ENCODE results near the gene FBXW11. TPM values are rescaled to one million over a fixed set of nuclear protein-coding genes. Genes with fewer than 3 reads are reported as not detected.
A peak's percentile ranks its signal among the peaks of the same experiment; 100 is the strongest.

The FBXW11 gene
- total RNA-seq, 1 experiment from 2014 or later: 71.5 TPM

- no peak for DNase-seq (ENCODE audit: extremely low read depth, low read depth)
These were observed 132.2 kb downstream of the FBXW11 start for GRCh38 chr5:171874234-171874633.

DNA sequence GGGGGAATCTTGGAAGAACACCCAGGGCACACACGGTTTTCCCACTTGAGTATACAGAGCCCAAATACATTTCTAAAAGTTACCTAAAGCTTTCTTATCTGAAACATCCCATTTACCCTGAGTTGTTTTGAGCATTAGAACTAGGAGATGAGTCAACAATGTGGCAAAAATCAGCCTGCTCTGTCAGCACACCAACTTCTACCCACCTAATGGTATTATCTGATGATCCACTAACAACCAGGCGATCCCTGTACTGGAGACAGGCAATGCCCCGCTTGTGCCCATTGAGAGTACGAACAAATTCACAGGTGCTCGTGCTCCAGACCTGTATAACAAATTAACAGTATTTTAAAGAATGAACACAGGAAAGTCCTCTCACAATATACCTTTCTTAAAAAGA, 133.8 kb downstream of the FBXW11 start:
- no peak for DNase-seq (ENCODE audit: extremely low read depth, low read depth)

DNA sequence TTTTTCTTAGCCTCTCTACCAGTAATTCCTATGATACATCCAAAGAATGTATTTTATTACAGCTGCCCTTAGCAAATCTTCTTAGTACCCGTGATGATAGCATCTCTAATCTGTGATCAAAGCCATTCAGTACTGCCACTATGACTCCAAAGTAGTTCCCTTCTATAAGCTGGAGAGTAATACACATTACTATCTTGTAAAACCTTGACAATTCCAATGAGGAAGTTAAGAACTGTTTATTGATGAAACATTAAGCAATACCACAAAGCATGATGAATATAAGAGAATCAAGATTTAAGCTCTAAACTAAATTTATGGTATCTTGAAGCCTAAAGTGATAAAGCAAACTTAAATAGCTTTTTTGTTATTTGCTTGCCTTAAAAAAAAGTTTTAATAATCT, 134.7 kb downstream of the FBXW11 start:
- DNase-seq (ENCODE audit: extremely low read depth, low read depth): no peak

DNA sequence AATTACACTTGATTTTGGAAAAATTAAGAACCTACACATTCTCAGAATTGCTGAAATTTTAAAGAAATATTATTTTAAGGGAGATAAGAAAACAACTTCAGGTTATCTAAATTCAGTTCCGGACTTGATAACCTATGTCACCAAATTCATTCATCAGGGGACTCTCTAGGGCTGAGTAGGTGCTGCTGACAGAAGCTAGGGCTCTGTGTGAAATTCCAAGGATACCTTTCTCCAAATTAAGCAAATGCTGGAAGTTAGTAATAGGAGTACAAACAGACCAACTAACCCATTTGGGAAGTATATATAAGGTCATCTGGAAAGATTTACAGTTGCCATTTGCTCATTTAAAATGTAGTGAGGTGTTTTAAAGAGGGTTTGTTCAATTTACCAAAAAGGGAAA, 136.5 kb downstream of the FBXW11 start:
- DNase-seq (ENCODE audit: extremely low read depth, low read depth): no peak

GRCh38 chr5:171868236-171868635, 138.2 kb downstream of the FBXW11 start:
- DNase-seq (ENCODE audit: extremely low read depth, low read depth): no peak

GRCh38 chr5:171867786-171868185, 138.7 kb downstream of the FBXW11 start:
- DNase-seq (ENCODE audit: extremely low read depth, low read depth): no peak

- DNase-seq (ENCODE audit: extremely low read depth, low read depth): no peak
These were observed 141.0 kb downstream of the FBXW11 start for GRCh38 chr5:171865471-171865870.

DNA sequence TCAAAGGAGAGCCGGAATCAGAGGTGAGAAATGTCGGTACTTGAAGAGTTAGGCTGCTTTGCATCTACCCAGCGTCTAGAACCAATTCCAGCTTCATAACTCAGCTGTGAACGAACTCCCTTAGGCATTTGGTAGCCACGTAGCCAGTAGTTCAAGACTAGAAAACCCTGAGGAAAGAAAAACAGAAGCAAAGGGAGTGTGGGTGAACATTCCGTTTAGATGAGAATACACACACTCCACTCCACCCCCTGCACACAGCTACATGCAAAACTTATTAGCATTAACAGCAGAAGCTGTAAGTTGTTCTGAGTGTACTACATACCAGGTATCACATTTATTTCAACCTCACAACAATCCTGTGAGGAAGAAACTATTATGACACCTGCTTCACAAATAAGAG, 142.5 kb downstream of the FBXW11 start:
- no peak for DNase-seq (ENCODE audit: extremely low read depth, low read depth)

GRCh38 chr5:171862624-171863023, 143.8 kb downstream of the FBXW11 start:
- DNase-seq (ENCODE audit: extremely low read depth, low read depth): no peak

DNA sequence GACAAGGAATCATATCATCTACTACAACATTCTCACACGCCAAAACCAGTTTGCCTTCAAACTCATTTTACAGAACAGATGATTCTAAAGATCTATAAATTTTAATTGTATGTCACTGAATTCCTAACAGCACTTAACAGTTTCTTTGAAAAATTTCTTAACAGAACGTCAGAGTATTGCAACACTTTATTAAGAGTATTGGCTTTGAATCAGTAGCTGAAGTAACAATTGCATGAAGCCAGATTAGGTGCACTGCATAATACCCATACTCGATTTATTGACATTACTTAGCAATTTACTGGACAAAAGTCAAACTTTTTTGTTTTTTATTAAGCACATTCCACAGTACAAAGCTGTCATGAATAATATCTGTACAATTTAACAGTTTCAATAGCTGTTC, 145.1 kb downstream of the FBXW11 start:
- no peak for DNase-seq (ENCODE audit: extremely low read depth, low read depth)

DNA sequence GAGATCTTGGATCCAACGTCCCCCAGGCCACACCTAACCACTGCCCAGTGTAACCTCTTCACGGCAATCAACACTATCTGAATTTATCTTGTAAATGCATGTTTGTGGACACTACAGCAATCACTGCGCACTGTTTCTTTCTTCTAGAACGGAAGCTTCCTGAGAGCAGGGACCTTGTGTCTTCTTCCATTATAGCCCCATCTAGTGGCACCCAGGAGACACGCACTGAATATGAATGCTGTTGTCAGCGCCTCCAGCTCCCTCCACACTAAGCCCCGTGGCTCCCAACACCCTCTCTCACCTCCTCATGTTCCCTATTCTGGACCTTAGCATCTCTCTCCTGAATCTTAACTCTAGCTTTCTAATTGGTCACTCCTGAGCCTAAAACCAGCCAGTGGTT, 148.1 kb downstream of the FBXW11 start:
- DNase-seq (ENCODE audit: extremely low read depth, low read depth): no peak

- no peak for DNase-seq (ENCODE audit: extremely low read depth, low read depth)
These were observed 149.0 kb downstream of the FBXW11 start for GRCh38 chr5:171857489-171857876.

DNA sequence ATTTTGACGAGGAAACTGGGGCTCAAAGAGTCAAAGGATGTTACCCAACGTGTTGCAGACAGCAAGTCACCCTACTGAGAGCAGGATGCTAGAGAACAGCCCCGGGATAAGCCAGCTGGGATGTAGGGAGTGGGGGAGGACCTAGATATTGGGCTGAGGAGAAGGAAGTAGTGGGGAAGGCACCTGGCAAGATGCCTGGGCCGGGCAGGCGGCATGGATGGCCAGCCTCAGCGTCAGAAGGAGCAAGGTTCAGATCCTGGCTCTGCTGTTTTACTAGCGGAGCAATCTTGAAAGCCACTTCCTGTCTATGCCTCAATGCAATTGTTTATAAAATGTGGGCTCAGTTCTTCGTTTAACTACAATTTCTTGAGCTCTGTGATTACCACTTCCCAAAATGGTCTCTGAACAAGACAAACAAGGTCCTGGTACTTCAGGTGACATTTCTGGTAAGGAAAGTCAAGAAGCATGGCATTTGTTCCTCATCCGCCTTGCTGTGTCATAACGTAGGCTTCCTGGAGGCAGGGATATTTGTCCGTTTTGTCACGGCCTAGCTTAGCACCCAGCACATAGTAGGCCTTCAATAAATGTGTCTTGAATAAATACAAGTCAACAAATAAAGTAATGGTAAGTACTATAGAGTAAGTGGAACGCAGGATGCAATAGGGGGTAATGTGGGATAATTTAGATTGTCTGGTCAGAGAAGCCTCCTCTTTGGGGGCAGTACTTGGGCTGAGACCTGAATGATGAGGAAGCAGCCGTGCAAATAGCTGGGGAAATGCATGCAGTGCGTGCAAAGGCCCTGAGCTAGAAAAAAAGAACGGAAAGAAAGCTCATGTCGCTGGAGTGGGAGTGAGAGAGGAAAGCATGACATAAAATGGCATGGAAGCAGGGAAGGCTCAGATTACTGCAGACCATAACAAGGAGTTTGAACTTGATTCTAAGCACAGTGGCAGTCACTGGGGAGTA, 150.4 kb downstream of the FBXW11 start:
- no peak for DNase-seq (ENCODE audit: extremely low read depth, low read depth)

DNA sequence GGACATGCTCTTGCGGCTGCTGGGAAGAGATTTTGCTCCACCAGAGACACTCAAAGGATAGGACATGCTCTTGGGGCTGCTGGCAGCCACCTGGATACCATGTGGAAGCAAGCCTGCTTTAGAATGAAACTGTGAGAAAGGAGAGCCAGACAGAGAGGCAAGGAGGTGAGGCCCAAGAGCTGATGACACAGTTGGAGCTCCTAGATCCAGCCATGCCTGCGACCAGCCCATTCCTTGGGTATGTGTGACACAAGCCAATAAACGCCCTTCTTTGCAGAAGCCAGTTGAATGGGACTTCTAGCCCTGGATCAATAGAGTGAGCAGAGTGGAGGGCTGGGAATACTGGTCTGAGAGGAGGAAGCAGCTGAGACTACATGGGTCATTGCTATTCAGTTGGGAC, 151.2 kb downstream of the FBXW11 start:
- DNase-seq (ENCODE audit: extremely low read depth, low read depth): no peak

DNA sequence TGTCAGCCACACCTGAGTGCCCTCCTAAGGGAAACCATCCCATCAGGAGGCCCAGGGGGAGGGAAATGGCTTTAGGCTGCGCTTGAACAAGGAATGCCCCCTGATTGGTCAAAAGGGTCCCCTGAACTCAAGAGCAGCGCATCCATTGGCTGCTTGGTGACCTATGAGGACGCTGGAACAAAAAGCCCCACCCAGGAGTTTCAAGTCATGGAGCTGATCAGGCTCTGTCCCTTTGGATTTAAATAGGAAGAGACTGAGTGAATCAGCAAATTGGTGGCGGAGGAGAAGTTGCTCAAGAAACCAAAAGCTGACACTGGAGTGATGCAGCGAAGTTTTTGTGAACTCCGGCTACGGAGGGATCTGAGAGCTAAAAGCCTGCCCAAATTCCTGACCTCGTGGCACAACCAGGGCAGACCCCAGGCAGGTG, 154.2 kb downstream of the FBXW11 start:
- DNase-seq (ENCODE audit: extremely low read depth, low read depth): no peak

DNA sequence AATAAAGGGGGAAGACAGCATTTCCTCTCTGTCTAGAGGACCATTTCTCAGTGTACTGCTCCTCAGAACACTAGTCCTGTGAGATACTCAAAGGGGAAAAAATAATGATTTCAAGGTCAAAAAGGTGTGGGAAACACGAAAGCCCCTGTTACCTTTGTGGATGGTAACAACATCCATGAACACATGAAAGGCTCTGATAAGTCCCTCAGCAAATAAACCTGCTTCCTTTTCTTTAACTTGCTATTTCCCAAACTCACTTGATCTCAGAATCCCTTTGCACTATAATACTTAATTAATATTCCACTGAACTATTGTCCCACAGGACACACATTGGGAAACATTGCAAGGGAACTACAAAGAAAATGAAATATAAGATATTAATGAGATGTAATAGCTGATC, 155.2 kb downstream of the FBXW11 start:
- no peak for DNase-seq (ENCODE audit: extremely low read depth, low read depth)

DNA sequence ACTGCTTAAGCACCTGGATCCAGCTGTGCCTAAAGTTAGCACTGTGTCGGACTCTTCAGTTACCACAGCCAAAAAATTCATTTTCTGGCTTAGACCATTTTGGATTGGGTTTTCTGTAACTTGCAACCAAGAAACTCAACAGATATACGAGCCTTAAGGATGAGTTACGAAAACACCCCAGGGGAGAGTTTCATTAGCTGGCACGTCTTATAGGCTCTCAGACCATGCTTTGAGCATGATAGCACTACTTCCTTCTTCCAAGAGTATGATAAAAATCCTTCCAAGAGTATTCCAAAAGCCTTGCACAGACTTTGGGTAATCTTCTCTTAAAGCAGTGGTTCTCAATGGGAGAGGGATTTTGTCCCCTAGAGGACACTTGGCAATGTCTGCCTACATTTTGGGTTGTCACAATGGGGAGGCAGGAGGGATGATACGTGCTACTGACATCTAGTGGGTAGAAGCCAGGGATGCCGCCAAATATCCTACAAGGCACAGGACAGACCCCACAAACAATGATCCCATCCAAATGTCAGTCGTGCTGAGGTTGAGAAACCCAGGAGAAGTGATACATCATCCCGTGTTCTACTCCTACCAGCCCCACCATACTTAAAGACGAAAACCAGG, 156.0 kb downstream of the FBXW11 start:
- peak; percentile 7 for DNase-seq (ENCODE audit: extremely low read depth, low read depth)

GRCh38 chr5:171849585-171850323, 156.7 kb downstream of the FBXW11 start:
- no peak for DNase-seq (ENCODE audit: extremely low read depth, low read depth)

DNA sequence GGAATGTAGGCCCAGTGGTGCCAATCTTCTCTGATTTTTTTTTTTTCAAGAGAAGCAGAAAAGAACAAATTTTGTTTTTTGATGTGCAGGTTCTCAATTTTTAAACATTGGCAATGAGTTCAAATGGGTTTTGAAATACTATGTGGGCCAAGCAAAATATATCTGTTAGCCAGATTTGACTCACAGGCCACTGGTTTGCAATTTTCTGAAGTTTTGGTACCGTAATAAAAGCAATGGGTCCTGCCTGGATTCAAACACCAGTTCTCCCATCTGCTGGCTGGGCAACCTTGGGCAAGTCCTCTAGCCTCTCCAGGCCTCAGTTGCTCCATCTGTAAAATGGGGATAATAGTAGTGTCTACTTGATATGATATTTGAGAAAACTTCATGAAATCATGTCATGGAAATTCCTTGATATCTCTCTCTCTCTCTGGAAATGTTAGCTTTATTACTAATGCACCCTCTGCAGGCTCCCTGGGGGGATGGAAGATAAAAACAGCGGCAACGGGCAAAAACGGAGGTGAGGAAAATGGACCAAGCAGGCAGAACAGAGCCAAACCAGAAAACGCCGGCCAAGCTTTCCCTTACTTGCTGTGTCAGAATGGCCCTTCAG, 157.4 kb downstream of the FBXW11 start:
- DNase-seq (ENCODE audit: extremely low read depth, low read depth): no peak

GRCh38 chr5:171848486-171848885, 158.0 kb downstream of the FBXW11 start:
- no peak for DNase-seq (ENCODE audit: extremely low read depth, low read depth)

DNA sequence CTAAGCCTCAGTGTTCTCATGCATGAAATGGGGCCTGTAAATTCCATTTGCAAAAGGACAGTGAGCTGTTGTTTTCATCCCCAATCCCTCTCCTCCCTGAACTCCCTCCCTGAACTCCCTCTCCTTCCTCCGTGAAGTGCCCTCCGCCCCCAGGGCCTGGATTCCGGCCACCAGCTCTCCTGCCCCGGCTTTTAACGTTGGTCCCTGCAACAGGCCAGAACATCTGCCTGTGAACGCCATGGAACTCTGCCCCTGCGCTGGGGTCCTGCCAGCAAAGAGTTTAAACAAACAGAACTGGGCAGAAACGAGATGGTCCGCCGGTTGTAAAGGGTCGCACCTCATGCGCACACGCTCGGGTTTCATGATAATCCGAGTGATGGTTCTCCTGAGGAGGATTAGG, 158.4 kb downstream of the FBXW11 start:
- DNase-seq (ENCODE audit: extremely low read depth, low read depth): no peak

Data from NCI-H460 (cell line).